Prostate gland (tissue), 2 donors: Measurements from ENCODE around the gene CSNK1D. TPM values are rescaled to one million over a fixed set of nuclear protein-coding genes. Genes with fewer than 3 reads are reported as not detected.
A peak's percentile ranks its signal among the peaks of the same experiment; 100 is the strongest.

ENCODE experiments used
- DNase-seq: peaks from one replicate; pipeline ENCODE4 v3.0.0-alpha.2; 2019; ENCODE audit warnings: low spot score
- H3K27ac ChIP-seq, 2 donors: fragments of 200-600 bp; sonication (generic); 2 replicates each; pipeline ENCODE4 v1.5.1; 2017 to 2019
- H3K27me3 ChIP-seq: fragments of 200-600 bp; sonication (generic); replicated peaks from 2 replicates; pipeline ENCODE4 v1.5.1; 2019; ENCODE audit not compliant: insufficient read depth
- H3K36me3 ChIP-seq, 2 donors: fragments of 200-600 bp; sonication (generic); 1 replicate in 1 of 2; 2 replicates in 1 of 2; pipeline versions ENCODE4 v1.5.1 to v1.8.1; 2017 to 2019
- H3K4me1 ChIP-seq: fragments of 200-600 bp; sonication (generic); replicated peaks from 2 replicates; pipeline ENCODE4 v1.5.1; 2019
- H3K4me3 ChIP-seq, 2 donors: fragments of 200-600 bp; sonication (generic); 2 replicates each; pipeline ENCODE4 v1.5.1; 2017 to 2019
- H3K9me3 ChIP-seq: fragments of 200-600 bp; sonication (generic); 2 replicates; pipeline ENCODE4 v1.5.1; 2017
- CTCF ChIP-seq, 4 experiments: fragments of 200-600 bp in 2 of 4; fragments of 450-650 bp in 2 of 4; sonication (generic) in 2 of 4; IDR thresholded peaks; 1 replicate in 3 of 4; 2 replicates in 1 of 4; pipeline ENCODE4 v1.5.1; 2016 to 2019; ENCODE audit warnings: antibody characterized with exemption in 4 of 4, mild to moderate bottlenecking in 2 of 4, moderate library complexity in 2 of 4
- POLR2A ChIP-seq: fragments of 450-650 bp; IDR thresholded peaks from one replicate; pipeline ENCODE4 v1.6.1; 2016; ENCODE audit warnings: antibody characterized with exemption, mild to moderate bottlenecking
- POLR2AphosphoS5 ChIP-seq: sonication (generic); formaldehyde crosslinking; IDR thresholded peaks from one replicate; pipeline ENCODE4 v1.6.1; 2017; ENCODE audit warnings: antibody characterized with exemption
- WGBS: methylation state at CpG from one replicate; pipeline ENCODE4 v1.1.5; 2018; 5-methylcytosine and 5-hydroxymethylcytosine counted together
- intact Hi-C: fragments of 100-400 bp; cut with DNase I; formaldehyde crosslinking; loops from one replicate; pipeline ENCODE4 v1.14.2; 2022
- total RNA-seq, 2 donors: library from RNA; depleted of rRNA; stranded (reverse); fragments of >200 nt; gene quantifications; one replicate each; pipeline ENCODE4 v1.1.0, GENCODE V29; 2016

CSNK1D gene
- total RNA-seq, 2 donors from 2014 or later = 80.3 to 155 TPM

DNA sequence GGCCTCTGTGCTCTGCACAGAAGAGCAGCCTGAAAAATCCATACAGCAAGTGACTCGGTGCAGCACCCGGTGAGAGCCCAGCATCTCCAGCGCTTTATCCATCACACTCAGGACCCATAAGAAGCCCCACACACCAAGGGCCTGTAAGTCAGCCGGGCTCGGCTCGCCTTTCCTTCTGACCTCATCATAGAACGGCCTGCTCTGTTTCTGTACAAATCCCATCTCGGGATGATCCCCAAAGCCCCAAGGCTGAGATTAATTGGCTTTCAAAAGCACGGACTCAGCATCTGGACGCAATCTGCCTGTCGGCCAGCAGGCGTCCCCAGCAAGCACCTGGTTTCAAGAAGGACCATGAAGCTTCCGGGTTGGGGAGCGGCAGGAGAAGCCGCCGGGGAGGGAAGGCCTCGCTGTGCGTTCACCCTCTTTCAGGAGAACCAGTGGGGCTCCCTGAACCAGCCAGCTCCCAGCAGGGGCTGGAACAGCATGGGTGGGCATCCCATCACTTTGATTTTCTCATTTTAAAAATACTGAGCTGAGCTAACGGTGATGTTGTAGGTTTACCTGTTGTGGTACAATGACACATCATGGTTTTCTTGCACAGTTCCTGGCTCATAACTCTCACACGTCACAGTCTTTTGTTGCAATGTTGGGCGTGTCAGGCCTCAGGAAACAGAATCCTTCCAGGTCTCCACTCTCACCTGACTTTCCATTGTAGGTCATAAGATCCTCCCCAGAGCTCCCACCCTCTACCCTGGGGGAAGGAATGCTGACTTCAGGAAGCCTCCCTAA, 67.6 kb downstream of the CSNK1D start:
- no peaks in the 10 kb centered on the region for H3K36me3 ChIP-seq
- intact Hi-C loops = loop anchor here (5.0 to 10.0 kb wide), 2 partner anchors 116 to 209 kb away; partner anchors contain the start of genes HEXD and OGFOD3
- H3K4me3 ChIP-seq = no peak overlapping the region
- 17% methylated on average over 21 of the region's 21 CpGs for WGBS
- no peaks in the 10 kb centered on the region for H3K9me3 ChIP-seq
- DNase-seq = peak; percentile 85
- TF ChIP-seq POLR2A (no peak), CTCF (IDR thresholded peaks at IDR 0.05) (peak; percentile 80 to 97 (median 88)), POLR2AphosphoS5 (peak; percentile 90)
- no peaks in the 10 kb centered on the region for H3K27me3 ChIP-seq
- H3K4me1 ChIP-seq = no peaks in the 10 kb centered on the region
- peak overlapping the region; percentile 79 to 82 for H3K27ac ChIP-seq

DNA sequence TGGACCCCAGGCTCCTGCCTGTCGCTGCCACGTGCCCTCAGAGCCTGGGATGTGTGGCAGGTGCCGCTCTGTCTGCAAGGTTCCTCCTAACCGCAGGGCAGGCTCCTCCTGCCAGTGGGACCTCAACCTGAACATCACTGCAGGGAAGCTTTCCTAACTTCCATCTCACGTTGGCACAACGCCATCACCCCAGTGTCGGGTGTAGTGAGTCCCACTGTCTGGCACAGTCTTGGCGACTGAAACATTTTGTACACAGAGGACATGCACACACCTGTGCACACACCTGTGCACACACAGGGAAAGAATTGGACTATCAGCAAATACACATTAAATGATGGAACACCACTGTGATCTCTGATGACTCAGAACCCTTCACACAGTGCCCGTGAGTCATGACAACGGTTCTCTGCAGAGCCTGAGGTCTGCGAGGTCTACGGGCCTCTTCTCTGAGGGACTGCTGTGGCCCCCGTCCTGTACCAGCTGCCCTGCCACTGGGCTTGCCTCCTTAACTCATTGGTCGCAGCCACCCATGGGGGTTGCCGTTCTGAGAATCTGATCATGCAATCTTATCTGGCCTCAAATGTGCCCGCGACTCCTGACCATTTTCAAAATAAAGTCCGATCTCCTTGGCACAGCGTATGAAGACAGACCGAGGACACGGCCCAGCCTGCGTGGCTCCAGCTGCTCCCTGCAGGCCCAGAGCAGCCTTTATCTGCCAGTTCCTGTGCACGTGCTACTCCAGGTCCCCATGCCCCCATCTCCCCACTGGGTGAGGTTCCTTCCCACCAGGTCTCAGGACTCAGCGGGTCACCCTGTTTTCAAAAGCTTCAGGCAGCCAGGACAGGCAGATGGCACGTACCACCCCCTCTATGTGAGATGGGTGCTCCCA, 68.4 kb downstream of the CSNK1D start:
- 54% methylated on average over 25 of the region's 25 CpGs for WGBS
- H3K27ac ChIP-seq = peak overlapping the region; percentile 79 to 82

GRCh38 chr17:82203920-82204319, 69.6 kb downstream of the CSNK1D start:
- Histone ChIP-seq H3K9me3 (no peaks in the 10 kb centered on the region), H3K36me3 (no peaks in the 10 kb centered on the region), H3K27ac (no peak overlapping the region), H3K4me3 (no peak overlapping the region), H3K4me1 (no peaks in the 10 kb centered on the region), H3K27me3 (no peaks in the 10 kb centered on the region)
- intact Hi-C loops = loop anchor here (10.0 kb wide), 1 partner anchor 211 kb away; the partner anchor contains the start of genes HEXD and OGFOD3
- TF ChIP-seq CTCF (IDR thresholded peaks at IDR 0.05) = no peak
- TF ChIP-seq POLR2AphosphoS5 = no peak
- no peak for TF ChIP-seq POLR2A
- DNase-seq = no peak
- WGBS = 94% methylated on average over 19 of the region's 19 CpGs

More for the DNA sequence above, 68.4 kb downstream of the CSNK1D start:
- no peaks in the 10 kb centered on the region for H3K36me3 ChIP-seq
- H3K4me3 ChIP-seq = no peak overlapping the region
- H3K27me3 ChIP-seq = no peaks in the 10 kb centered on the region
- no peaks in the 10 kb centered on the region for H3K9me3 ChIP-seq
- no peak for DNase-seq
- H3K4me1 ChIP-seq = no peaks in the 10 kb centered on the region
- no peak for TF ChIP-seq CTCF (IDR thresholded peaks at IDR 0.05)
- TF ChIP-seq POLR2A = no peak
- TF ChIP-seq POLR2AphosphoS5 = no peak
- intact Hi-C loops = loop anchor here (5.0 to 10.0 kb wide), 2 partner anchors 117 to 210 kb away; partner anchors contain the start of genes HEXD and OGFOD3

GRCh38 chr17:82202981-82203380, 70.5 kb downstream of the CSNK1D start:
- H3K27ac ChIP-seq = no peak overlapping the region
- H3K27me3 ChIP-seq = no peaks in the 10 kb centered on the region
- H3K4me3 ChIP-seq = no peak overlapping the region
- 72% methylated on average over 10 of the region's 10 CpGs for WGBS
- H3K9me3 ChIP-seq = no peaks in the 10 kb centered on the region
- no peaks in the 10 kb centered on the region for H3K4me1 ChIP-seq
- DNase-seq = no peak
- TF ChIP-seq POLR2A (no peak), CTCF (IDR thresholded peaks at IDR 0.05) (no peak), POLR2AphosphoS5 (no peak)
- intact Hi-C loops = loop anchor here (10.0 kb wide), 1 partner anchor 212 kb away; the partner anchor contains the start of genes HEXD and OGFOD3
- no peaks in the 10 kb centered on the region for H3K36me3 ChIP-seq
